Measurements from ENCODE around the gene KANSL1L.

KANSL1L gene

DNA sequence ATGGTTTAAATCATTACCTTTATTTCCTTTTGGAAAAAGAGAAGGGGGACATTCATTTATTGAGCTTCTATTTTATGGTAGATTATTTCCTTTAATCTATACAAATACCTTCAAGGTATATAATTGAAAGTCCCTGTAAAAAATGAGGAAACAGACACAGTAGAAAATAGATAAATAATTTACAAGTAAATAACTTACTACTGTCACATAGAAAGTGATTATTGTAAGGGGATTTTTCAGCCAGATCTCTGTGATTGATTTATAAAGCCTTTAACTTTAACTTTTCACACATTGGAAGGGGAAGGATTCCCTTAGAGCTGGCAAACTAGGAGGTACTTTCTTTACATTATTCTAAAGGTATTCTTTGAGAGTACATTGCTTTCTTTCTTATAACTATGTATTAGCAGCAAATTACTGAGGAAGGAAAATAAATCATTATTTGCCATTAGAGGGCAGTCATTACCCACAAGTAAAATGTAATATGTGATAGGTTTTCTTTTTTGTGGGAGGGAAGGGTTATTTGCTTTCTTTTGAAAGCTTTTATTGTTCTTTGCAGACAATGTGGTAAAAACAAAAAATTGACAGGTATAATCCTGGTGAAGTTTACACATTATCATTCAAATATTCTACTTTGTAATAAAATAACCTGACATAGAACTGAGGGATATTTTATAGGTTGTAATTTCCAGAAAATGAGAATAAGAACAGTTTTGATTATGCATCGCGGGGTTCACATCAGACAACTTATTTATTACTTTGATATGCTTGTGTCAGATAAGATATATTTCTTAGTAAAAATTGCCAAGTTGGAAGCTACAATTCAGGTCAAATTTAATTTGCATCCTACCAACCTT is 193.6 kb downstream of the KANSL1L start:
- Histone ChIP-seq H3K79me2 (ENCODE audit: insufficient read depth, low read depth) (no peaks in the 10 kb centered on the region), H3K4me1 (ENCODE audit: low read depth, poor library complexity, severe bottlenecking) (no peaks in the 10 kb centered on the region), H3K4me3 (IDR thresholded peaks at IDR 0.05; ENCODE audit: insufficient read depth, low read depth, low read length) (no peak overlapping the region), H4K20me1 (ENCODE audit: insufficient read depth) (no peaks in the 10 kb centered on the region), H3K27me3 (ENCODE audit: insufficient read depth, low read depth) (no peaks in the 10 kb centered on the region), H2AFZ (ENCODE audit: low read depth) (no peak overlapping the region), H3K4me2 (no peak overlapping the region), H3K9ac (no peak overlapping the region), H3K27ac (no peak overlapping the region), H3K36me3 (ENCODE audit: insufficient read depth) (no peaks in the 10 kb centered on the region)
- TF ChIP-seq, protein P1, sequence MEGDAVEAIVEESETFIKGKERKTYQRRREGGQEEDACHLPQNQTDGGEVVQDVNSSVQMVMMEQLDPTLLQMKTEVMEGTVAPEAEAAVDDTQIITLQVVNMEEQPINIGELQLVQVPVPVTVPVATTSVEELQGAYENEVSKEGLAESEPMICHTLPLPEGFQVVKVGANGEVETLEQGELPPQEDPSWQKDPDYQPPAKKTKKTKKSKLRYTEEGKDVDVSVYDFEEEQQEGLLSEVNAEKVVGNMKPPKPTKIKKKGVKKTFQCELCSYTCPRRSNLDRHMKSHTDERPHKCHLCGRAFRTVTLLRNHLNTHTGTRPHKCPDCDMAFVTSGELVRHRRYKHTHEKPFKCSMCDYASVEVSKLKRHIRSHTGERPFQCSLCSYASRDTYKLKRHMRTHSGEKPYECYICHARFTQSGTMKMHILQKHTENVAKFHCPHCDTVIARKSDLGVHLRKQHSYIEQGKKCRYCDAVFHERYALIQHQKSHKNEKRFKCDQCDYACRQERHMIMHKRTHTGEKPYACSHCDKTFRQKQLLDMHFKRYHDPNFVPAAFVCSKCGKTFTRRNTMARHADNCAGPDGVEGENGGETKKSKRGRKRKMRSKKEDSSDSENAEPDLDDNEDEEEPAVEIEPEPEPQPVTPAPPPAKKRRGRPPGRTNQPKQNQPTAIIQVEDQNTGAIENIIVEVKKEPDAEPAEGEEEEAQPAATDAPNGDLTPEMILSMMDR (conservative IDR thresholded peaks at IDR 0.05; ENCODE audit: low read depth, low read length) = peak; percentile 70

- no peaks in the 10 kb centered on the region for H3K36me3 ChIP-seq (ENCODE audit: insufficient read depth)
- H3K9ac ChIP-seq = no peak overlapping the region
- no peaks in the 10 kb centered on the region for H3K79me2 ChIP-seq (ENCODE audit: insufficient read depth, low read depth)
- H4K20me1 ChIP-seq (ENCODE audit: insufficient read depth) = no peaks in the 10 kb centered on the region
- no peaks in the 10 kb centered on the region for H3K4me1 ChIP-seq (ENCODE audit: low read depth, poor library complexity, severe bottlenecking)
- H3K4me3 ChIP-seq (IDR thresholded peaks at IDR 0.05; ENCODE audit: insufficient read depth, low read depth, low read length) = no peak overlapping the region
- no peaks in the 10 kb centered on the region for H3K27me3 ChIP-seq (ENCODE audit: insufficient read depth, low read depth)
- no peak overlapping the region for H2AFZ ChIP-seq (ENCODE audit: low read depth)
- TF ChIP-seq, protein P1 (conservative IDR thresholded peaks at IDR 0.05; ENCODE audit: low read depth, low read length) = no peak
- H3K4me2 ChIP-seq = no peak overlapping the region
- H3K27ac ChIP-seq = no peak overlapping the region
Observed at GRCh38 chr2:209976698-209977385, 194.4 kb downstream of the KANSL1L start.

DNA sequence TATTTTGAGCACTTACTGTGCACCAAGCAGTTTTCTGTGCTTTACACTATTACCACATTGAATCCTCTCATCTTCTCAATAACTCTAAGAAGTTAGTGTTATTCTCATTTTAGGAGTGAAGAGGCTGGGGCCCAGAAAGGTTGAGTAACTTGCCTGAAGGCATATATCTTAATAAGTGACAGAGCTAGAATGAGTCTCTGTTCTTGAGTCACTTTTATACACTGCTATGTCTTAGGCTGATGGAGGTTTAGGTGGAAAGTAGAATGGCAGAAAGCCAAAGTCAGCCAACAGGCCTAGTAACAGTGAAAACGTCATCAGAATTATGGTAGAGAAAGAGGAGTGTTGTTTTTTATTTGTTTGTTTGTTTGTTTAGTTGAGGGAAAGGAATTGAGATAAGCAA is 196.6 kb downstream of the KANSL1L start:
- Histone ChIP-seq H3K4me2 (no peak overlapping the region), H3K9ac (no peak overlapping the region), H2AFZ (ENCODE audit: low read depth) (no peak overlapping the region), H3K27ac (no peak overlapping the region), H3K4me3 (IDR thresholded peaks at IDR 0.05; ENCODE audit: insufficient read depth, low read depth, low read length) (no peak overlapping the region), H3K27me3 (ENCODE audit: insufficient read depth, low read depth) (no peaks in the 10 kb centered on the region), H3K4me1 (ENCODE audit: low read depth, poor library complexity, severe bottlenecking) (no peaks in the 10 kb centered on the region), H3K79me2 (ENCODE audit: insufficient read depth, low read depth) (no peaks in the 10 kb centered on the region), H3K36me3 (ENCODE audit: insufficient read depth) (no peaks in the 10 kb centered on the region), H4K20me1 (ENCODE audit: insufficient read depth) (no peaks in the 10 kb centered on the region)
- TF ChIP-seq, protein P1 (conservative IDR thresholded peaks at IDR 0.05; ENCODE audit: low read depth, low read length) = no peak

DNA sequence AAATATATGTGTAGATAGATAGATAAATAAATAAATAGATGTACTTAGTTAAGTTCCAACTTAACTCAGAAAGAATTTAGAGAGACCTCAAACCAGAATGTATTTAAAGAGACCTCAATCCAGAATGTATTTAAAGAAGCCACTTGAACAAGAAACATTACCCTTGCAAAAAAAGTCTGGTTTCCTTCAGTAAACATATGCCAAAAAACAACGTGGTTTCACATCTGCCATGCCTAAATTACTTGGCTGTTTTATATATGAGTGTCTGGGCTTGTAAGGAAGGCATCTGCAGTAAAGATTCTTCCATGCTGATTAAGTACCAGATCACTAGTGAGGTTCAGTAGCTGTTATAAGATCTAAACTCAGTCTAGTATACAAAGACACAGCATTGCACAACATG is 197.9 kb downstream of the KANSL1L start:
- H4K20me1 ChIP-seq (ENCODE audit: insufficient read depth) = no peaks in the 10 kb centered on the region
- no peaks in the 10 kb centered on the region for H3K27me3 ChIP-seq (ENCODE audit: insufficient read depth, low read depth)
- no peaks in the 10 kb centered on the region for H3K4me1 ChIP-seq (ENCODE audit: low read depth, poor library complexity, severe bottlenecking)
- H3K9ac ChIP-seq = no peak overlapping the region
- H3K27ac ChIP-seq = no peak overlapping the region
- H3K79me2 ChIP-seq (ENCODE audit: insufficient read depth, low read depth) = no peaks in the 10 kb centered on the region
- H3K4me2 ChIP-seq = no peak overlapping the region
- no peaks in the 10 kb centered on the region for H3K36me3 ChIP-seq (ENCODE audit: insufficient read depth)
- TF ChIP-seq, protein P1 (conservative IDR thresholded peaks at IDR 0.05; ENCODE audit: low read depth, low read length) = no peak
- H2AFZ ChIP-seq (ENCODE audit: low read depth) = no peak overlapping the region
- no peak overlapping the region for H3K4me3 ChIP-seq (IDR thresholded peaks at IDR 0.05; ENCODE audit: insufficient read depth, low read depth, low read length)
